ENCODE data around the gene INTS12.
"Not testable (repeated sequence)": the region's sequence is repeated elsewhere in the genome, so short reads cannot be mapped to it uniquely, and the experiment has no call there.

INTS12 gene

GRCh38 chr4:105708181-105709080 lies at the start of gene INTS12, which contains the start of gene GSTCD:
INTS12 (minus strand) TSS chr4:105708689; CDS start chr4:105700005, 8,684 bp downstream.
GSTCD (plus strand) TSS chr4:105708784; CDS start chr4:105717614, 8,830 bp downstream.
- DNase-seq: peak; percentile 84

GRCh38 chr4:105755375-105755774 lies 46.9 kb upstream of the INTS12 start:
- no peak for DNase-seq

DNA sequence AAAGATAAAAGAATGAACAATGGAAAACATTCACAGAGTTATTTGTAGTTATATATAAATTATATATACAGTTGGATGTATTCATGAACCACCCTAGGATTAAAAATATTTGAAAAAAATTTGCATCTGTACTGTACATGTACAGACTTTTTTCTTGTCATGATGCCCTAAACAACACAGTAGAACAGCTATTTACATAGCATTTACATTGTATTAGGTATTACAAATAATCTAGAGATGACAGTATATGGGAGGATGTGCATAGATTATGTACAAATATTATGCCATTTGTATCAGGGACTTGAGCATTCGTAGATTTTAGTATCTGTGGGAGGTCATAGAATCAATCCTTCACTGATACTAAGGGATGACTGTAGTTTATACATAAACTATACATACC lies 44.9 kb upstream of the INTS12 start:
- no peak for DNase-seq

- no peak for DNase-seq
Measured at GRCh38 chr4:105751718-105752299, 43.3 kb upstream of the INTS12 start.

- no peak for DNase-seq
Measured at GRCh38 chr4:105748222-105748621, 39.7 kb upstream of the INTS12 start.

DNA sequence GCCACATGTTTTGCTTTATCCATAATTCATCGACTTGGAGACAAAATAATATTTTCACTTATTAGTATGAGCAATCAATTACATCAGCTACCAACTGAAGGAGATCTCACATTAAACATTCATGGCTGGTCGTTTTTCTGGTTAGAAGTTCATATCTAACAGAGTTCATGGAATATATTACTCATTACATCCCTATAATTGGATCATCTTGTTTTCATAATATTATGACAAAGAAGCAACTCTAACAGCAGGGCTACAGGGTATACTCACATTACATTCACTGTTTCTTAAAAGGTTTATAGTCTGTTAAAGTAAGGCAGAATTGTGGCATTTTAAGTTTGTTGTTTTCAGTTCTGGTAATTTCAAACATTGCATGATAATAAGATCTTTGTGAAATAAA lies 33.1 kb upstream of the INTS12 start:
- DNase-seq: no peak

GRCh38 chr4:105735217-105735616 lies 26.7 kb upstream of the INTS12 start:
- DNase-seq: not testable (repeated sequence)

- DNase-seq: not testable (repeated sequence)
Measured at GRCh38 chr4:105729895-105730294, 21.4 kb upstream of the INTS12 start.

- no peak for DNase-seq
Measured at GRCh38 chr4:105725623-105726022, 17.1 kb upstream of the INTS12 start.

- DNase-seq: no peak
Measured at GRCh38 chr4:105719204-105719603, 10.7 kb upstream of the INTS12 start.

GRCh38 chr4:105715692-105716278 lies 7.3 kb upstream of the INTS12 start:
- peak; percentile 31 for DNase-seq

GRCh38 chr4:105714932-105715331 lies 6.4 kb upstream of the INTS12 start:
- DNase-seq: no peak

DNA sequence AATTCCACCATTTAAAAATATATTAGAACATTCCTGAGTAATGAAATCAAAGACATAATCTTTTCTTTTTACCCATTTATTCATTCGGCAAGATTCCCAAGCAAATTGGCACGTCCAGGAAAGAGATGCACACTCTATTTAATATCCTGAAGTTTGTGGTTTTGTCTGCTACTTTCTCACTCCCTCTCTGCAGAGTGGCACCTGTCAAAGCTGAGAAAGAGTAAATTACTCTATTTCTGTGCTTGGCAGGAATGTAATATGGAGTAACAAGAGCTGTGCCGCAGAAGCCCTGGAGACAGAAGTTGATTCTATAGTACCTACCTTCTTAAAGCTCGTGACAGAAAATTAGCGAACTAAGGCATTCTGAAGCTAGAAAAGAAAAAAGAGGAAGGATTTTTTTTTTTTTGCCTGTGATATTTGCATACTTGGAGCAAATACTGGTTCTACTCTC lies 5.6 kb upstream of the INTS12 start:
- no peak for DNase-seq

DNA sequence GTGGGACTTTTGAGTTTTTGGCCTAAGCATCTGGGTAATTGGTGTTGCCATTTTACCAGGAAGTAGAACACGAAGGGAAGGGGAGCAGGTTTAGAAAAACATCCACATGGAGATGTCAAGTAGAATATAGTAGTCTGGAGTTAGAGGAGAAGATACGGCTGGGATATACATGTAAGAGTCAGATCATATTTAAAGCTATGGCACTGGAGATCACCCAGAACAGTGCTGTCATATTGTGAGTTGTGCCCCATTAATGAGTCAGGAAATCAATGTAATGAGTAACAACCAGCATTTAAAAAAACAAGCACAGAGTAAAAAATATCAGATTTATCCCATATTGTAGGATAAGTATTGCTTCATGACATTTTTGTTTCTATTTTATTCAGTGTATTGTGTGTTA lies 4.3 kb upstream of the INTS12 start:
- DNase-seq: no peak

DNA sequence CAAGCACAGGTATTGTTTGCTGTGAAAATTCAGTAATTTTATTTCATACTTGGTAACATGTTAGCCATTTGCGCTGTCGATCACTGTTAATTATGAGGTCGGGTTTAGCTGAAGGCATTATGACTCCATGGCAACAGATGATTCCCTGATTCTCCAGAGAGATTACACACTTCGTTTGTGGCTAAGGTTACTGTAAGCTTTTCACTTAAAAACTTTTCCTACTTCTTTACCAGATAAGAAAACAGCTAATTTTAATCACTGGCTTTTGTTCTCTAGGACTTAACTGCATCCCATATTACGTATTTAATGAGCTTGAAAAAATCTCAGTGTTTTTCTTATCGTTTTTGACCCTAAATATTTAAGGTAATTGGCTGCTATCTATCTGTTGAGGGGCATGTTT lies 2.2 kb upstream of the INTS12 start:
- DNase-seq: no peak

- no peak for DNase-seq
Measured at GRCh38 chr4:105710012-105710600, 1.6 kb upstream of the INTS12 start.

DNA sequence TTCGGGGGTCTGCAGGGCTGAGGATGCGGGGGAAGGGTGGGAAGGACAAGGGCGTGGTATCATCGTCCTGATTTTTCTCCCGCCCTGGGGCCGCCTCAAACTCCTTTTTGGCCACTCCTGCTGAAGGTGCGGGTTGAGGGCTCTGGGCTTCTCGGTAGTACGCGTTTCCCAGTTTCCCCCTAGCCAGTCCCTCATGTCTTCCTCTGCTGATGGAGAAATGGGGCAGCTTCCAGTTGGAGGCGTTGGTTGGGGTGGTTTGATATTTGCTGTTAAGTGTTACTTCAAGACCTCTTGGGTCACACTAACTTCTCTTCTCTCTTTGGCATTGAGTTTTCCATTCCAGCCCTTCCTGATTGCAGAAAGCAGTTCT lies 577 bp upstream of the INTS12 start:
- no peak for DNase-seq

- no peak for DNase-seq
Measured at GRCh38 chr4:105707782-105708180, 708 bp downstream of the INTS12 start.

DNA sequence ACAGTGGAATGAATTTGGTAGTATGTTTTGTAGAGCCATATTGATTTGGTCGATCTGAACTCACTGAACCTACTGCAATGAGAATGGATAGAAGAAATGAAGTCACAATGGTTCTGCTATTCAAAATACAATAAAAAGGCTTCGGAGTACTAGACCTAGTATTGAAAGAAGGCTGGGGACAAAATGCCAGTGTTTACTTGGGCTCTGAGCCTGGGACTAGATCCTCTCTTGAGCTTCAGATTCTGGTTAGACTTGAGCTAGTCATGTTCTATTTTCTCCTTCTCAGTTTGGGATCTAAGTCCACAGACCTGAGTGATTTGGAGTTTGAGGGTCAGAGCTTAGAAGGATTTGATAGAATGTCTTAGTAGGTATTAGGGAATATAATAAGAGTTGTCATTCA lies 9.9 kb downstream of the INTS12 start:
- DNase-seq: no peak

DNA sequence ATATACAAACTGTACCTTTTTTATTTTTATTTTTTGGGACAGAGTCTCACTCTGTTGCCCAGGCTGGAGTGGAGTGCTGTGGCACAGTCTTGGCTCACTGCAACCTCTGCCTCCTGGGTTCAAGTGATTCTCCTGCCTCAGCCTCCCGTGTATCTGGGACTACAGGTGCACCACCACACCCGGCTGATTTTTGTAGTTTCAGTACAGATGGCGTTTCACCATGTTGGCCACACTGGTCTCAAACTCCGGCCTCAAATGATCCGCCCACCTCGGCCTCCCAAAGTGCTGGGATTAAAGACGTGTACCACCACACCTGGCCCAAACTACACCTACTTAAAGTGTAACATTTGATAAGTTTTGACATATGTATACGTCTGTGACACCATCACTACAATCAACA lies 12.7 kb downstream of the INTS12 start:
- not testable (repeated sequence) for DNase-seq

GRCh38 chr4:105694812-105695211 lies 13.7 kb downstream of the INTS12 start:
- DNase-seq: not testable (repeated sequence)

DNA sequence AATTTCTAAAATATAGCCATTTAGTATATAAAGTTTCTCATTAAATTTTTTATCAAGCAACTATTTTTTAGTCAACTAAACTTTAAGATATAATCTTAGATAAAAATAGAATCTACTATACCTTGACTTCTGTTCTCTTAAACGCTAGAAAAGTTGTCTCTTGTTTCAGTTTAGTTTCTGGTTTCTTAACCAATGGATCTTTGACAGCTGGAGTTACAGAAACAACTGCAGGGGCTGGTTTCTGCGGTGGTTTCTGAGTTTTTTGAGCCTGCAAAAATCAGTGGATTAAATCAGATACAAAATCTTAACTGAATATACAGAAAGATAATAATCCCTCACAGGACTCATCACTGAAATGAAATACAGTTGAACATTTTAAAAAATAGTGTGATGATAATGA lies 21.9 kb downstream of the INTS12 start:
- no peak for DNase-seq

- no peak for DNase-seq
Measured at GRCh38 chr4:105683038-105683437, 25.5 kb downstream of the INTS12 start.

DNA sequence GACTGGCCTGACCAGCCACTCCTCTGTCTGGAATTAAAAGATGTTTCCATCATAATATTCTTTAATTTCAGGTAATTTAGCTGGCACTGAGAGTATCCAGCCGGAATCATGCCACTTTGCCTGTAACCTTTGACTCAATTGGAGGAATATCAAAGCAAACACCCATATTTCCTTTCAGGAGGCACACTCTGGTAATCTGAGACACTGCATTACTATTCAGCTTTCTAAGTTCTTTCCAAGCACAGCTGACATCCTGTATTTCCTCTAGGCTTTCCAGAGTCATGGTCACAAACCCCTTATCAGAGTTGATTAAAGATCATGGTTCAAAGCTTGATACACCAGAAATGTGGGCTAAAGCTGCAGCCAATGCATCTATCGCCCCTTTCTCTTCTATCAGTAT lies 29.3 kb downstream of the INTS12 start:
- no peak for DNase-seq
